HG03469 (cell line): ENCODE data around the gene APLNR.
A peak's percentile ranks its signal among the peaks of the same experiment; 100 is the strongest.
"Not testable (repeated sequence)": the region's sequence is repeated elsewhere in the genome, so short reads cannot be mapped to it uniquely, and the experiment has no call there.

Source experiments
- ATAC-seq: cut with Tn5 transposase; IDR thresholded peaks from one replicate; pipeline ENCODE4 v1.9.1; 2021; ENCODE audit warnings: mild to moderate bottlenecking, moderate library complexity, moderate number of reproducible peaks; ENCODE audit not compliant: unreplicated experiment

APLNR gene

GRCh38 chr11:57237204-57237681, at the start of gene APLNR:
APLNR (minus strand) TSS chr11:57237250; CDS start chr11:57237004, 246 bp downstream.
- ATAC-seq = no peak

DNA sequence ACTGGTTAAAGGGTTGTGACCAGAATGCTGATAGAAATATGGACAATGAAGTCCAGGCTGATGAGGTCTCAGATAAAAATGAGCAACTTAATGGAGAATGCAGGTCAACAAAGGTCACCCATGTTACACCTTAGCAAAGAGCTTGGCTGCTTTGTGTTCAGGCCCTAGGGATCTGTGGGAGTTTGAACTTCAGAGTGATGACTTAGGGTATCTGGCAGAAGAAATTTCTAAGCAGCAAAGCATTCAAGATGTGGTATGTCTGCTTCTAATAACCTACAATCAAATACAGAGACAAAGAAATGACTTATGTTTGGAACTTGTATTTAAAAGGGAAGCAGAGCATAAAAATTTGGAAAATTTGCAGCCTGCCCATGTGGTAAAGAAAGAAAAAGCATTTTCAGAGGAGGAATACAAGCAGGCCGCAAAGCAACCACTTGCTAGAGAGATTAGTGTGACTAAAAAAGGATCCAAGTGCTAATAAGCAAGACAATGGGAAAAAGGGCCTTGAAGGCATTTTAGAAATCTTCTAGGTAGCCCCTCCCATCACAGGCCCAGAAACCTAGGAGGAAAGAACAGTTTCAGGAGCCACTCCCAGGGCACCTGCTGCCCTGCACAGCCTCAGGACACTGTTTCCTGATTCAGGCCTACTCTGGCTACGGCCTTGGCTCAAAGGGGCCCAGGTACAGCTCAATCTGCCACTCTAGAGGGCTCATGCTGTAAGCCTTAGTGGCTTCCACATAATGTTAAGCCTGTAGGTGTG, 46.4 kb upstream of the APLNR start:
- ATAC-seq = no peak

GRCh38 chr11:57281546-57281945, 44.5 kb upstream of the APLNR start:
- ATAC-seq = not testable (repeated sequence)

DNA sequence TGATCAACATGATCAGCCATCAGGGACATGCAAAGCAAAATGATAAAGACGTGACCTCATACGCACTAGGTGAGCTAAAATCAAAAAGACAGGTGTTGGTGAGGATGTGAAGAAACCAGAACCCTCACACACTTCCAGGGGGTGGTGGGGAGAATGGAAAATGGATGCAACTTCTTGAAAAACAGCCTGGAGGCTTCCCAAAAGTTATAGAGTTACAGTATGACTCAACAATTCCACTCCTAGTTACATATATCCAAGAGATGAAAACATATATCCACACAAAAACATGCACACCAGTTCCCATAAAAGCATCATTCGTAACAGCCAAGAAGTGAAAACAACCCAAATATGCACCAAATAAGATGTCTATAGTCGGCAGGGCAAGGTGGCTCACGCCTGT, 42.1 kb upstream of the APLNR start:
- ATAC-seq = no peak

- no peak for ATAC-seq
Observed at GRCh38 chr11:57278721-57279095, 41.7 kb upstream of the APLNR start.

- ATAC-seq = peak; percentile 69
Observed at GRCh38 chr11:57277845-57278720, 41.0 kb upstream of the APLNR start.

- ATAC-seq = no peak
Observed at GRCh38 chr11:57276971-57277675, 40.1 kb upstream of the APLNR start.

GRCh38 chr11:57276169-57276970, 39.3 kb upstream of the APLNR start:
- no peak for ATAC-seq

DNA sequence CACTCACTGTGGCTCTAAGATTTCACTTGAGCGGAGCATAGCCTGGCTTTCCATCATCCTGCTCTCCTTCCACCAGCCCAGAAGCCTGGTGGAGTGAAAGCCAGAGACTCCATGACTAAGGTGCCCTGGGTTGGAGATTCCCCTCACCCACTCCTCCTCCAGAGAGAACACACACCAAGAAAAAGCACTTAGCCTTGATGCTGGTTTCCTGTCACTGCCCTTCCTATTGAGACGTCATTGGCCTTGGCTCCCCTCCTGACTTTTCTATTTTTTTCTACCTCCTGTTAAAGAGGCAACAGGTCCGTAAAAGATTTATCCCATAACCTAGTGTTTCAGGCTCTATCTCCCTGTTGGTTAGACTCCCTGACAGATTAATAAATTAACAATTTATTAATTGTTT, 38.5 kb upstream of the APLNR start:
- no peak for ATAC-seq

DNA sequence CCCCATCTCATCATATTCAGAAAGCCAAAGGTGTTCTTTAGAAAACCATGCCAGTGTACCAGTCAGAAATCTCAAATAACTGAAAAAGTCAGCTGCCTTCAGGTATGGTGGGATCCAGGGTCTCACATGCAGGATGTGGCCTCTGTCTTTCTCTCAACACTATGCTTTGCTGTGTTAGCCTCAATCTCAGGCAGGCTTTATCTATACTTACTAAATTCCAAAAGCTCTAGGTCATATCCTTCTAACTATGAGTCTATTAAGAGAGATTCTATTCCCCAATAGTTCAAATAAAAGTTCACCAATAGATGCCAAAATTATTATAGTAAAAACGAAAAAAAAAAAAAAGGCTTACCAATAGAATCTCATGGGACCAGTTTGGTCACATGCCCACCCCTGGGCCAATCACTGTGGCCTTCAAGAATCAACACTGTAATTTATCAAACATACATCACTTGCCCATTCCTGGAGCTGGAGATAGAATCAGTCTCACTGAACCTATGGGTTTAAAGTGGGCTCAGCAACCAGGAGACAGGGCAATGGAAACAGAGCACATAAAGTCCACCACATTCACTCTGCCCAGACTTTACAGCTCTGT, 38.0 kb upstream of the APLNR start:
- no peak for ATAC-seq

DNA sequence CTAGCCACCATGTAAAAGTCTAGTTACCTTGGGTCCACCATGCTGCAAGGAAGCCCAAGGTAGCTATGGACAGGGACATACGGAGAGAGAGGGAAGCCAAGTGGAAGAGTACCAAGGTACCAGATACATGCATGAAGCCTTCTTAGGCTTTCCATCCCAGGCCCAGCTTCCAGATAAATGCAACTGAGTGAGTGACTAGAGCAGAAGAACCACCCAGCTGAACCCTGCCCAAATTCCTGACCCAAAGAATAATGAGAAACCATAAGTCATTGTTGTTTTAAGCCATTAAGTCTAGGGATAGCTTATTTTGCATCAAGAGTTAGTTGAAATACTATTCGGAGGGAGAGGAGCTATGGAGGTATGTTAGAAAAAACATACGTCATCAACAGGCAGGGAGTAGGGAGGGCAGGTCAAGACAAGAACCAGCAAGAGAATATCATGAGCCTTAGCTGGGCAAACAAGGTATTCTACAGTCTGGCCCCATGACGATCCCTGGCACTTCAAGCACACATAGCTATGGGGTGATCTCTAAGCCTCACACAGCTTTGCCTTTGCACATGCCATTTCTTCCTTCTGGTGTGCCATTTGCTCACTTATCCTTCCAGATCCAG, 36.5 kb upstream of the APLNR start:
- no peak for ATAC-seq

DNA sequence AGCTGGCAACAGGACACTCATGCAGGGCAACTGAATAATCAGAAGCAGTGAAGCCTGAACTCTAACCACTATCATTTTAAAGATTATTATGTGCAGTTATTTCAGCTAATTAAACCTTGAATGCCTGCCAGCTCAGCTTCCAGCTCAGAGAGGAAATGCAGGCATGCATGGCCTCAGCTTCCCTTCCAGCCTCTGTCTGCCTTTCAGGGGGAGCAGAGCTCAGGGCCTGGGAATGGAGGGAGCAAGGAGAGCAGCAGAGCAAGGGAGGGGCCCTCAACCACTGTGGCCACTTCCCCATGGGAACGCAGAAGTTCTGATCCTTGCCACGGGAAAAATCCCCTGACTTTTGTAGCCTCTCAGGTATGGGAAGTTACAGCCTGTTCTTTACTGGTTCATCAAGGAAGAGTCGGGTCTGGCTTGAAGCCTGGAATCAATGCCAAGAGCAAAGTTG, 32.5 kb upstream of the APLNR start:
- ATAC-seq = no peak

GRCh38 chr11:57266157-57266556, 29.1 kb upstream of the APLNR start:
- ATAC-seq = no peak

DNA sequence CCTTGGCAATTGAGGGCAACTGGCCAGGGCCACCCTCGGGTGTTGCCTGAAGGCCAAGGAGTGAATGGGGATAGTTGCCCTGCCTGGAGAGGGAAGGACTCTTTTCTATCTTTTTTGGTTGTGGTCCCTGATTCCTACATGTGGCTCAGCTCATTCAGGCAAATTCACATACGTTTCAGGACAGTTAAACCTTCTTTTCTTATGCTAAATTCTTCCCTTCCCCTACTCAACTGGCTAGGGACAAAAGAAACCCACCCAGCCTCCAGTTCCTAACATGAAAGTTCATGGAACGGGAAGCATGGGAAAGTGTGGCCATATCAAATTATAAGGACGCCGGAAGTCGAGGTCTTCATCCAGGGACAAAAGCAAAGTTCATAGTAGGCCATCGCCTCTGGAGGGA, 26.3 kb upstream of the APLNR start:
- ATAC-seq = no peak

GRCh38 chr11:57262157-57262556, 25.1 kb upstream of the APLNR start:
- no peak for ATAC-seq

DNA sequence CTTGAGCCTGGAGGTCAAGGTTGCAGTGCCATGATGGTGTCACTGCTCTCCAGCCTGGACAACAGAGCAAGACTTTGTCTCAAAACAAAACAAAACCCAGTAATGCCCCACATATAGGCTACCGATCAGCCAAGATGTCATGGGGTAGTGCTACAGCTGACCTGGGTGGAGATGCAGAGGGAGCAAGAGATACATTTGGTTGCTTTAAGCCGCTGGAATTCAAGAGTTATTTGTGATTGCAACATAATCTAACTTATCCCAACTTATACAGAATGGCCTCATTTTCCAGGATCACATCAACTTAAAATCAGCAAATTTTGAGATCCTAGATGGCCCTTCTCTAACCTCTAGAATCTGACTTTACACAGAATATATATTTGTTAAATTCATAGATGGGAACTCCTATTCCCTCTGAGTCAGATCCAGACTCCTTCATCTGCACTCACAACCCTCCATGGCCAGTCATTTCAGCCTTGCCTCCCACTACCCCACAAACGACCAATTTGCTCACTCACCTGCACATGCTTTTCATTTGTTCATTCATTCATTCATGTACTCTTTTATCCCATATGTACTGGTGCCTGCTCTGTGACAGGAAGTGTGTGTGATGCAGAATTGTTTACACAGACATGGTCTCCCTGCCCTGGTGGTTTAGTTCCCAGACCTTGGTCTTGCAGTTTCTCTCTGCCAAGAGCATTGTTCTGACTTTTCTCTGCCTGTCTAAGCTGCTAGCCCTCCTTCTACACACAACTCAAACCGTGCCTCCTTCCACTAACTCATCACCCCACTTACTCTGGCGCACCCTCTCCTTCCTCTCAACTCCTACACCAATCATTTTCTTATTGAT, 24.1 kb upstream of the APLNR start:
- ATAC-seq = no peak

DNA sequence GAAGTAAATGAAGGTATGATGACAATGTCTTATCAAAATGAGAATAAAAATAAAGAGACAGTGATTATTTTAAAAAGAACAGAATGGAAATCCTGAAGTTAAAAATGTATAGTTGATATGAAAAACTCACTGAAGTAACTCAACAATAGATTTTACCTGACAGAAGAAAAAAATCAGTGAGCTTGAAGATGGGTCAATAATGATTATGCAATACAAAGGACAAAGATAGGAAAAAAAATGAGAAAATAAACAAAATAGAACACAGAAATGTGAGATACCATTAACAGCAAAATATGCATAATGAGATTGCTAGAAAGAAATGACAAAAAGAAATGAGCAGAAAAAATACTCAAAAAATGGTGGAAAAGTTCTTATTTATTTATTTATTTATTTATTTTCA, 19.1 kb upstream of the APLNR start:
- ATAC-seq = no peak

DNA sequence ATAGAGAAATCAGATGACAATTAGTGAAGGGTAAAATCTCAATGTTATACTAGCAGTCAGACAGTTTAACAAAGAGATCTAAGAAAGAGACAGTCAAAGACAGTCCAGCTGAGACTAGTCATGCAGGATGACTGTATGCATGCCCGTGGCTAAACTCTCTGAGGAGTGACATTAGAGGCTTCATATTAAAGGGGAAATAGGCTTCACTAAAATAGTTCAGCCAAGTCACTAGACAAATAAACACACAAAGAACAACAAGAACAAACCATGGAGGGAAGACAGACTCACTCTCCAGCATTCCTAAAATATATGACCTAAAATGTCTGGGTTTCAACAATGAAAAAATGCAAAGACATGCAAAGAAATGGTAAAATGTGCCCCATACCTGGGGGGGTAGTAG, 18.6 kb upstream of the APLNR start:
- ATAC-seq = no peak

DNA sequence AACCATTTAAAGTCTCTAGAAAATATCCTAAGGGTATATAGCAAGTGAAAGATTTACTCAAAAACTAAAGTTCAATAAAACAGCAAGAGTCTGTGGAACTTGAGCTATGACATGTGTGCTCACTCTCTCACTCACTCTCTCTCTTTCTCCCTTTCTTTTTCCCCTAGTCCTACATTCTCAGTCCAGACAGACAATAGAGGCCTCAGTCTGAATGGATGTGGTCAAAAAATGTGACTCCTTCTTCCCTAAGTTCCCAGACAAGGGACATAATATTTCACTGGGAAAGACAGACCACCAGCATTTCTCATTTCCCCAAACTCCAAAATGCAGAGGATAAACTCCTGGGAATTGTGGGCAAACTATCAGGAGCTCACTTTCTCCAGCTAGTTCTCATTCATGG, 17.6 kb upstream of the APLNR start:
- ATAC-seq = no peak
